ENCODE measurements around the gene GOLGA6L9. TPM values are rescaled to one million over a fixed set of nuclear protein-coding genes. Genes with fewer than 3 reads are reported as not detected.

The GOLGA6L9 gene
- total and polyA plus RNA-seq, 9 donors = 0.88 to 3.9 (median 1.4) TPM

Other genes with a start within 250 kb of the GOLGA6L9 start
- 15.9 TPM for gene EFL1, start 167.1 kb upstream of the GOLGA6L9 start, total RNA-seq
- 10 to 100 TPM; 11.3 to 17.4 (median 11.8) TPM for gene EFL1, start 167.1 kb upstream of the GOLGA6L9 start, polyA plus RNA-seq (ENCODE audit: insufficient read depth in 1 of 8, insufficient read length in 8 of 8, low replicate concordance in 1 of 8)
- 1.1 TPM for gene SAXO2, start 167.0 kb upstream of the GOLGA6L9 start, total RNA-seq
- gene SAXO2, start 167.0 kb upstream of the GOLGA6L9 start, polyA plus RNA-seq (ENCODE audit: insufficient read depth in 1 of 8, insufficient read length in 8 of 8, low replicate concordance in 1 of 8) = 1 to 10 TPM in 7 of 8 donors, under 1 TPM in 1; 0.89 to 3.5 (median 2.1) TPM
- gene GOLGA6L10, start 80.3 kb upstream of the GOLGA6L9 start, total RNA-seq = 0.44 TPM
- 1 to 10 TPM in 4 of 8 donors, under 1 TPM in 4; 0.19 to 2.5 (median 0.89) TPM for gene GOLGA6L10, start 80.3 kb upstream of the GOLGA6L9 start, polyA plus RNA-seq (ENCODE audit: insufficient read depth in 1 of 8, insufficient read length in 8 of 8, low replicate concordance in 1 of 8)
- 5,512 TPM for gene RPS17, start 110.6 kb downstream of the GOLGA6L9 start, total RNA-seq
- 1,000 to 10,000 TPM; 2,775 to 3,824 (median 3,222) TPM for gene RPS17, start 110.6 kb downstream of the GOLGA6L9 start, polyA plus RNA-seq (ENCODE audit: insufficient read depth in 1 of 8, insufficient read length in 8 of 8, low replicate concordance in 1 of 8)
- gene CPEB1, start 217.5 kb downstream of the GOLGA6L9 start, total RNA-seq = 1.3 TPM
- gene CPEB1, start 217.5 kb downstream of the GOLGA6L9 start, polyA plus RNA-seq (ENCODE audit: insufficient read depth in 1 of 8, insufficient read length in 8 of 8, low replicate concordance in 1 of 8) = 1 to 10 TPM in 1 of 8 donors, under 1 TPM in 7; 0.08 to 1.1 (median 0.50) TPM

Data from muscle of leg (tissue), 9 donors.